Central memory CD8-positive, alpha-beta T cell (primary cell): Measurements from ENCODE around the gene VKORC1L1.
"Not testable (repeated sequence)": the region's sequence is repeated elsewhere in the genome, so short reads cannot be mapped to it uniquely, and the experiment has no call there.

Experiments
- ATAC-seq: fragments of 150-1000 bp; cut with Tn5 transposase; replicated peaks from 2 replicates; pipeline ENCODE4 v1.10.0; 2022; ENCODE audit warnings: mild to moderate bottlenecking, moderate FRiP score, moderate number of reproducible peaks; ENCODE audit not compliant: poor library complexity, severe bottlenecking; ENCODE audit errors: extremely low read depth
- DNase-seq, 2 donors: peaks; one replicate each; pipeline ENCODE4 v3.0.0; 2021; ENCODE audit warnings: low spot score in 2 of 2
- H3K27ac Mint-ChIP-seq: one replicate; pipeline ENCODE4 v1.8.0; 2022; ENCODE audit warnings: low read depth, mild to moderate bottlenecking, moderate library complexity, mixed read lengths
- H3K27me3 Mint-ChIP-seq: one replicate; pipeline ENCODE4 v1.8.0; 2022; ENCODE audit warnings: mixed read lengths
- H3K36me3 Mint-ChIP-seq: one replicate; pipeline ENCODE4 v1.8.0; 2022; ENCODE audit warnings: mild to moderate bottlenecking, moderate library complexity, mixed read lengths; ENCODE audit not compliant: insufficient read depth
- H3K4me1 Mint-ChIP-seq: one replicate; pipeline ENCODE4 v1.8.0; 2022; ENCODE audit warnings: mixed read lengths
- H3K4me3 Mint-ChIP-seq: one replicate; pipeline ENCODE4 v1.8.0; 2022; ENCODE audit warnings: mild to moderate bottlenecking, moderate library complexity, mixed read lengths
- H3K9me3 Mint-ChIP-seq: one replicate; pipeline ENCODE4 v1.8.0; 2022; ENCODE audit warnings: mixed read lengths

VKORC1L1 gene

GRCh38 chr7:65866244-65866643 lies 6.6 kb upstream of the VKORC1L1 start:
- not testable (repeated sequence) for H3K36me3 Mint-ChIP-seq, H3K27ac Mint-ChIP-seq, H3K4me3 Mint-ChIP-seq, ATAC-seq, H3K9me3 Mint-ChIP-seq, H3K4me1 Mint-ChIP-seq, DNase-seq
- peaks cover 13% of the 10 kb centered on the region for H3K27me3 Mint-ChIP-seq

GRCh38 chr7:65867681-65868080 lies 5.2 kb upstream of the VKORC1L1 start:
- not testable (repeated sequence) for H3K4me3 Mint-ChIP-seq, DNase-seq, H3K36me3 Mint-ChIP-seq, H3K4me1 Mint-ChIP-seq, ATAC-seq, H3K9me3 Mint-ChIP-seq, H3K27ac Mint-ChIP-seq
- H3K27me3 Mint-ChIP-seq: peaks cover 13% of the 10 kb centered on the region

GRCh38 chr7:65869312-65869711 lies 3.6 kb upstream of the VKORC1L1 start:
- not testable (repeated sequence) for H3K27ac Mint-ChIP-seq, H3K4me3 Mint-ChIP-seq, H3K36me3 Mint-ChIP-seq, ATAC-seq, DNase-seq, H3K9me3 Mint-ChIP-seq, H3K4me1 Mint-ChIP-seq
- H3K27me3 Mint-ChIP-seq: peaks cover 13% of the 10 kb centered on the region

GRCh38 chr7:65871451-65871850 lies 1.4 kb upstream of the VKORC1L1 start:
- ATAC-seq, H3K27me3 Mint-ChIP-seq, H3K4me1 Mint-ChIP-seq, H3K36me3 Mint-ChIP-seq, H3K9me3 Mint-ChIP-seq, DNase-seq, H3K4me3 Mint-ChIP-seq: not testable (repeated sequence)
- H3K27ac Mint-ChIP-seq: peak overlapping the region; percentile 72

- peak overlapping the region; percentile 85 for H3K27ac Mint-ChIP-seq
- ATAC-seq: peak; percentile 21
- peak in 1 of 2 donors; percentile 15 for DNase-seq
- not testable (repeated sequence) for H3K4me1 Mint-ChIP-seq, H3K27me3 Mint-ChIP-seq, H3K9me3 Mint-ChIP-seq, H3K36me3 Mint-ChIP-seq
- peak overlapping the region; percentile 82 for H3K4me3 Mint-ChIP-seq
Observed at GRCh38 chr7:65873582-65874193, 814 bp downstream of the VKORC1L1 start.

- not testable (repeated sequence) for H3K9me3 Mint-ChIP-seq, H3K27me3 Mint-ChIP-seq, H3K4me3 Mint-ChIP-seq, H3K27ac Mint-ChIP-seq, DNase-seq, ATAC-seq, H3K36me3 Mint-ChIP-seq
- peaks cover 13% of the 10 kb centered on the region for H3K4me1 Mint-ChIP-seq
Observed at GRCh38 chr7:65875715-65876114, 2.8 kb downstream of the VKORC1L1 start.

- not testable (repeated sequence) for H3K27me3 Mint-ChIP-seq, H3K4me3 Mint-ChIP-seq, H3K9me3 Mint-ChIP-seq, DNase-seq, H3K36me3 Mint-ChIP-seq, ATAC-seq
- peak overlapping the region; percentile 80 for H3K27ac Mint-ChIP-seq
- H3K4me1 Mint-ChIP-seq: peaks cover 13% of the 10 kb centered on the region
Observed at GRCh38 chr7:65879292-65880153, 6.6 kb downstream of the VKORC1L1 start.

- H3K4me3 Mint-ChIP-seq, ATAC-seq, H3K9me3 Mint-ChIP-seq, H3K27me3 Mint-ChIP-seq, DNase-seq, H3K36me3 Mint-ChIP-seq: not testable (repeated sequence)
- Mint-ChIP-seq H3K4me1 (peaks cover 17% of the 10 kb centered on the region), H3K27ac (peak overlapping the region; percentile 80)
Observed at GRCh38 chr7:65880242-65880641, 7.4 kb downstream of the VKORC1L1 start.

- H3K36me3 Mint-ChIP-seq, DNase-seq, H3K4me3 Mint-ChIP-seq, ATAC-seq, H3K9me3 Mint-ChIP-seq, H3K27me3 Mint-ChIP-seq, H3K27ac Mint-ChIP-seq: not testable (repeated sequence)
- peaks cover 26% of the 10 kb centered on the region for H3K4me1 Mint-ChIP-seq
Observed at GRCh38 chr7:65884983-65885382, 12.1 kb downstream of the VKORC1L1 start.

GRCh38 chr7:65885533-65885932 lies 12.7 kb downstream of the VKORC1L1 start:
- not testable (repeated sequence) for ATAC-seq, H3K9me3 Mint-ChIP-seq, H3K27me3 Mint-ChIP-seq, H3K36me3 Mint-ChIP-seq, H3K27ac Mint-ChIP-seq, H3K4me3 Mint-ChIP-seq, DNase-seq
- H3K4me1 Mint-ChIP-seq: peaks cover 20% of the 10 kb centered on the region

GRCh38 chr7:65888434-65889156 lies 15.7 kb downstream of the VKORC1L1 start:
- H3K27me3 Mint-ChIP-seq, DNase-seq, H3K9me3 Mint-ChIP-seq, H3K27ac Mint-ChIP-seq, ATAC-seq, H3K4me3 Mint-ChIP-seq: not testable (repeated sequence)
- Mint-ChIP-seq H3K4me1 (peaks cover 19% of the 10 kb centered on the region), H3K36me3 (peaks cover 14% of the 10 kb centered on the region)

GRCh38 chr7:65889722-65890121 lies 16.8 kb downstream of the VKORC1L1 start:
- H3K36me3 Mint-ChIP-seq: peaks cover 14% of the 10 kb centered on the region
- peaks cover 19% of the 10 kb centered on the region for H3K4me1 Mint-ChIP-seq
- H3K27me3 Mint-ChIP-seq, H3K9me3 Mint-ChIP-seq, H3K4me3 Mint-ChIP-seq, DNase-seq, ATAC-seq: not testable (repeated sequence)
- peak overlapping the region; percentile 33 for H3K27ac Mint-ChIP-seq
